Measurements from ENCODE around the gene DLL4. TPM values are rescaled to one million over a fixed set of nuclear protein-coding genes. Genes with fewer than 3 reads are reported as not detected.
A peak's percentile ranks its signal among the peaks of the same experiment; 100 is the strongest.

DLL4 gene
- total RNA-seq, 4 donors from 2014 or later: 1.9 to 9.7 (median 6.4) TPM

DNA sequence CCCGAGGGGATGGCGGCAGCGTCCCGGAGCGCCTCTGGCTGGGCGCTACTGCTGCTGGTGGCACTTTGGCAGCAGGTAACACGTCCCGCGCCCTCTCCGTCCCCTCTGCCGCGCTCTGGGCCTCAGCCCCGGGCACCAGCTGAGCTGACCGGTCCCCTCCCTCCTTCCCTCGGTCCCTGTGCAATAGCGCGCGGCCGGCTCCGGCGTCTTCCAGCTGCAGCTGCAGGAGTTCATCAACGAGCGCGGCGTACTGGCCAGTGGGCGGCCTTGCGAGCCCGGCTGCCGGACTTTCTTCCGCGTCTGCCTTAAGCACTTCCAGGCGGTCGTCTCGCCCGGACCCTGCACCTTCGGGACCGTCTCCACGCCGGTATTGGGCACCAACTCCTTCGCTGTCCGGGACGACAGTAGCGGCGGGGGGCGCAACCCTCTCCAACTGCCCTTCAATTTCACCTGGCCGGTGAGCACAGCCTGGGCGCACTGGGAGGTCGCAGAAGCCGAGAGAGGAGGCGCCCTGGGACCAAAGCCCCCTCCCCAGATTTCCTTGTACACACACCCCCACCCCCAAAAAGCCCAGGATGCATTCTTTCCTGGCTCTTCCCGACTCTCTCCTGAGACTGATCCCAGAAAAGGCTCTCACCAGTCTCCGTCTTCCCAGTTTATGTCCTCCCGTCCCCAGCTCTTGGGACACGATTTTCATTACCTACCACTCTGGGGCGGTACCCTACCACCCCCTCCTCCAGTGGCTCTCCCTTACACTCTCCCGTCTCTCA, 705 bp downstream of the DLL4 start:
- H3K27me3 ChIP-seq: peaks cover 100% of the 10 kb centered on the region
- peaks cover 0 to 6% of the 10 kb centered on the region in 2 donors for H3K36me3 ChIP-seq
- TF ChIP-seq EP300 (IDR thresholded peaks at IDR 0.05) (no peak), POLR2A (IDR thresholded peaks at IDR 0.05) (no peak), POLR2AphosphoS5 (IDR thresholded peaks at IDR 0.05) (no peak)
- TF ChIP-seq, protein P1, sequence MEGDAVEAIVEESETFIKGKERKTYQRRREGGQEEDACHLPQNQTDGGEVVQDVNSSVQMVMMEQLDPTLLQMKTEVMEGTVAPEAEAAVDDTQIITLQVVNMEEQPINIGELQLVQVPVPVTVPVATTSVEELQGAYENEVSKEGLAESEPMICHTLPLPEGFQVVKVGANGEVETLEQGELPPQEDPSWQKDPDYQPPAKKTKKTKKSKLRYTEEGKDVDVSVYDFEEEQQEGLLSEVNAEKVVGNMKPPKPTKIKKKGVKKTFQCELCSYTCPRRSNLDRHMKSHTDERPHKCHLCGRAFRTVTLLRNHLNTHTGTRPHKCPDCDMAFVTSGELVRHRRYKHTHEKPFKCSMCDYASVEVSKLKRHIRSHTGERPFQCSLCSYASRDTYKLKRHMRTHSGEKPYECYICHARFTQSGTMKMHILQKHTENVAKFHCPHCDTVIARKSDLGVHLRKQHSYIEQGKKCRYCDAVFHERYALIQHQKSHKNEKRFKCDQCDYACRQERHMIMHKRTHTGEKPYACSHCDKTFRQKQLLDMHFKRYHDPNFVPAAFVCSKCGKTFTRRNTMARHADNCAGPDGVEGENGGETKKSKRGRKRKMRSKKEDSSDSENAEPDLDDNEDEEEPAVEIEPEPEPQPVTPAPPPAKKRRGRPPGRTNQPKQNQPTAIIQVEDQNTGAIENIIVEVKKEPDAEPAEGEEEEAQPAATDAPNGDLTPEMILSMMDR (IDR thresholded peaks at IDR 0.05): no peak
- peaks cover 0 to 57% (median 42%) of the 10 kb centered on the region in 3 donors for H3K4me1 ChIP-seq
- H3K27ac ChIP-seq: peak overlapping the region in 3 of 4 donors; percentile 7 to 60 (median 33)
- ATAC-seq: peak; percentile 26
- WGBS, 2 donors (ENCODE audit: low coverage in 1 of 2): 0 to 2% methylated on average over 1 to 8 of the region's 56 CpGs
- H3K4me3 ChIP-seq: peak overlapping the region; percentile 21 to 55
- no peaks in the 10 kb centered on the region for H3K9me3 ChIP-seq

DNA sequence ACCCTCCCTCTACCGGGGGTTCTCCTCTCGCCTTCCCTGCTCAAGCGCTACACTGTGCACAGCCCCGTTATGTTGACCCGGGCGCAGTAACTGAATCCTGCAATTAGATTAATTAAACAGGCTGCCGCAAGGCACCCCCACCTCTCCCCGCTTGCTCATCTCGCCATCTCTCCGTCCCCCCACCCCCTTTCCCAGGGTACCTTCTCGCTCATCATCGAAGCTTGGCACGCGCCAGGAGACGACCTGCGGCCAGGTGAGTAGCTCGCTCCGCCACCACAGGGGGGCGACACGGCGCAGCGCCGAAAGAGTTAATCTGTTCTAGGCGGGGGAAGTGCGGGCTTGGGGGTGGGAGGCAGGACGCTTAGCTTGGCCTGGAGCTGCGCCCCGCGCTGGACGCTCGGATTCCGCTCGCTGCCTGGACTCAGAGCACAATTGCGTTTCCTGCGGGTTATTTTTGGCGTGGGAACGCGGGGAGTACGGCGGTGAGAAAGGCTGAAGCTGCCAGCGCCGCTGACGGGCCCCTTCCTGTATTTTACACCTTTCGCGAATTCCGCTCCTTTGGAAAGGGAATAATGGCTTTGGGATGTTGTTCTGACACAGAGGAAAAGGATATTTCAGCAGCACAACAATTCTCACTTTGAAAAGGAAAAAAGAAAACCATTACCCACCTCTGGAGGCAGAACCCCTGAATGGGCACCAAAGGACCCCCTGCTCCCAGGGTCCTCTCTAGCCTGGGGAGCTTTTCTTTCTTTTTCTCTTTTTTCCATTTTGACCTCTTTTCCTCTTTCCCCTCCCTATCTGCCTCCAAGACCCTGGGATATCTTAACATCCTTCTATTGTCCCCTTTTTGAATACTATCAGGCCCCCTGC, 1.5 kb downstream of the DLL4 start:
- TF ChIP-seq, protein P1 (IDR thresholded peaks at IDR 0.05): peak in 3 of 4 experiments; percentile 11 to 49 (median 26)
- TF ChIP-seq POLR2AphosphoS5 (IDR thresholded peaks at IDR 0.05): no peak
- peaks cover 0 to 55% (median 41%) of the 10 kb centered on the region in 3 donors for H3K4me1 ChIP-seq
- WGBS, 2 donors (ENCODE audit: low coverage in 1 of 2): 0 to 1% methylated on average over 8 to 15 of the region's 46 CpGs
- H3K4me3 ChIP-seq: peak overlapping the region in 1 of 2 donors; percentile 55
- peak overlapping the region in 2 of 4 donors; percentile 51 to 60 for H3K27ac ChIP-seq
- peak; percentile 50 for ATAC-seq
- H3K27me3 ChIP-seq: peaks cover 100% of the 10 kb centered on the region
- peaks cover 0 to 7% of the 10 kb centered on the region in 2 donors for H3K36me3 ChIP-seq
- no peaks in the 10 kb centered on the region for H3K9me3 ChIP-seq

DNA sequence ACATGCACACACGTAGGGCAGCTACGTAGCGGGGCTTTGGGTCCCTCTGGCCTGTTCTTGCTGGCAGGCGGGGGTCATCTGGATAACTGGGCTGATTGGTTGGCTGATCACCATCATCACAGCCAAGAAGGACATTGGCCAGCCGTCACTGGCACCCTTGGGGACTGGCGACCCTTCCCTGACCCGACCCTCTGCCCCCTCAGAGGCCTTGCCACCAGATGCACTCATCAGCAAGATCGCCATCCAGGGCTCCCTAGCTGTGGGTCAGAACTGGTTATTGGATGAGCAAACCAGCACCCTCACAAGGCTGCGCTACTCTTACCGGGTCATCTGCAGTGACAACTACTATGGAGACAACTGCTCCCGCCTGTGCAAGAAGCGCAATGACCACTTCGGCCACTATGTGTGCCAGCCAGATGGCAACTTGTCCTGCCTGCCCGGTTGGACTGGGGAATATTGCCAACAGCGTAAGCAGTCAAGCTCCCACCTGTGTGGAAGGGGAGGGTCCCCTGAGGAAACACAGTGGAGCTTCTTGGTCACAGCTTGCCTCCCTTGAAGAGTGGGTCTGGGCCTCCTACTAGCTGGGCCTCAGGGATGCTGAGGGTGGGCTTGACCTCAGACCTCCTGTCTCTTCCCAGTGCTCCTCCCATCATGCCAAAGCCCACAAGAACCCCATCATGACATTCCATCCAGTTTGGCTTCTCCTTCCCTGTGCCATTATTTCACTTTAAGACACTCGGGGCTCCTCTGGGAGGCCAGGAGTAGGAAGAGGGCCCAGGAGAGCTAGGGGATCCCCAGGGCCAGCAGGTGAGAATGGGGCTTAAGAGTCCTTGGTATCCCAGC, 2.4 kb downstream of the DLL4 start:
- TF ChIP-seq POLR2A (IDR thresholded peaks at IDR 0.05) (no peak), POLR2AphosphoS5 (IDR thresholded peaks at IDR 0.05) (no peak), EP300 (IDR thresholded peaks at IDR 0.05) (no peak)
- TF ChIP-seq, protein P1 (IDR thresholded peaks at IDR 0.05): no peak
- peak overlapping the region in 1 of 2 donors; percentile 55 for H3K4me3 ChIP-seq
- peaks cover 0 to 7% of the 10 kb centered on the region in 2 donors for H3K36me3 ChIP-seq
- H3K9me3 ChIP-seq: no peaks in the 10 kb centered on the region
- peaks cover 0 to 47% (median 34%) of the 10 kb centered on the region in 3 donors for H3K4me1 ChIP-seq
- 54 to 62% methylated on average over 3 to 5 of the region's 16 CpGs for WGBS, 2 donors (ENCODE audit: low coverage in 1 of 2)
- ATAC-seq: no peak
- peaks cover 98% of the 10 kb centered on the region for H3K27me3 ChIP-seq
- peak overlapping the region in 2 of 4 donors; percentile 51 to 60 for H3K27ac ChIP-seq

DNA sequence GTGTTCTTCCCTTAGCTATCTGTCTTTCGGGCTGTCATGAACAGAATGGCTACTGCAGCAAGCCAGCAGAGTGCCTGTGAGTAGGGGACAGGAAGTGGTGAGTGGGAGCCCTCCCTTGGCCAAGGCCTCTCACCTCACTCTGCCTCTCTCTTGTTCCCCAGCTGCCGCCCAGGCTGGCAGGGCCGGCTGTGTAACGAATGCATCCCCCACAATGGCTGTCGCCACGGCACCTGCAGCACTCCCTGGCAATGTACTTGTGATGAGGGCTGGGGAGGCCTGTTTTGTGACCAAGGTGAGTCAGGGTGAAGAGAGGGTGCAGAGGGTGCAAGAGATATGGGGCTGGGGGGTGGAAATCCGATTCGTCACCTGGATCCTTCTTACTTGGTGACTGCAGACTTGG, 3.0 kb downstream of the DLL4 start:
- H3K4me1 ChIP-seq: peaks cover 0 to 40% (median 34%) of the 10 kb centered on the region in 3 donors
- no peaks in the 10 kb centered on the region for H3K9me3 ChIP-seq
- peak overlapping the region in 1 of 2 donors; percentile 55 for H3K4me3 ChIP-seq
- WGBS, 2 donors (ENCODE audit: low coverage in 1 of 2): 100% methylated on average over 2 of the region's 8 CpGs; no CpG with 5 or more reads in 1 of the 2 donors
- no peak for TF ChIP-seq POLR2A (IDR thresholded peaks at IDR 0.05)
- H3K27me3 ChIP-seq: peaks cover 91% of the 10 kb centered on the region
- peaks cover 0 to 7% of the 10 kb centered on the region in 2 donors for H3K36me3 ChIP-seq
- ATAC-seq: no peak
- H3K27ac ChIP-seq: peak overlapping the region in 1 of 4 donors; percentile 60
